HEK293T (cell line): Measurements from ENCODE around the gene FXYD6.

Source experiments
- CTCF ChIA-PET: fragments of 350-600 bp; formaldehyde crosslinking; extraction: SDS; loops from one replicate; lab custom pipeline; 2021; ENCODE audit warnings: antibody characterized with exemption, inconsistent platforms; lab: Yijun Ruan, JAX
- POLR2A ChIA-PET: fragments of 350-600 bp; formaldehyde crosslinking; extraction: SDS; loops from one replicate; lab custom pipeline; 2020; ENCODE audit warnings: antibody characterized with exemption, inconsistent platforms; lab: Yijun Ruan, JAX
- DNase-seq: peaks from one replicate; pipeline ENCODE4 v3.0.0; 2012; ENCODE audit warnings: mixed read lengths; ENCODE audit errors: extremely low spot score
- ARNT ChIP-seq: fragments of 450-650 bp; IDR thresholded peaks from 2 replicates; pipeline ENCODE4 v1.6.1; 2017; ENCODE audit warnings: mild to moderate bottlenecking
- BHLHE40 ChIP-seq: fragments of 450-650 bp; IDR thresholded peaks from 2 replicates; pipeline ENCODE4 v1.6.1; 2016; ENCODE audit warnings: mild to moderate bottlenecking, moderate library complexity, borderline replicate concordance
- CTBP1 ChIP-seq: fragments of 450-650 bp; IDR thresholded peaks from 2 replicates; pipeline ENCODE4 v1.6.1; 2016; ENCODE audit warnings: borderline replicate concordance
- ELF4 ChIP-seq: fragments of 450-650 bp; IDR thresholded peaks from 2 replicates; pipeline ENCODE4 v1.6.1; 2017; ENCODE audit warnings: antibody characterized with exemption
- FOXA1 ChIP-seq: fragments of 450-650 bp; IDR thresholded peaks from 2 replicates; pipeline ENCODE4 v1.6.1; 2016; ENCODE audit warnings: mild to moderate bottlenecking
- FOXK2 ChIP-seq: fragments of 450-650 bp; IDR thresholded peaks from 2 replicates; pipeline ENCODE4 v1.6.1; 2016; ENCODE audit warnings: mild to moderate bottlenecking
- FOXM1 ChIP-seq: fragments of 450-650 bp; IDR thresholded peaks from 2 replicates; pipeline ENCODE4 v1.6.1; 2017; ENCODE audit warnings: mild to moderate bottlenecking, borderline replicate concordance
- HDGF ChIP-seq: fragments of 450-650 bp; IDR thresholded peaks from 2 replicates; pipeline ENCODE4 v1.6.1; 2017; ENCODE audit warnings: antibody characterized with exemption, borderline replicate concordance
- L3MBTL2 ChIP-seq: fragments of 450-650 bp; conservative IDR thresholded peaks from 2 replicates; pipeline ENCODE4 v1.6.1; 2016; ENCODE audit warnings: mild to moderate bottlenecking
- LEF1 ChIP-seq: fragments of 450-650 bp; IDR thresholded peaks from 2 replicates; pipeline ENCODE4 v1.6.1; 2017; ENCODE audit warnings: mild to moderate bottlenecking, borderline replicate concordance
- NFRKB ChIP-seq: fragments of 450-650 bp; IDR thresholded peaks from 2 replicates; pipeline ENCODE4 v1.6.1; 2016; ENCODE audit warnings: mild to moderate bottlenecking, moderate library complexity
- SP1 ChIP-seq: fragments of 450-650 bp; IDR thresholded peaks from 2 replicates; pipeline ENCODE4 v1.6.1; 2017
- SUZ12 ChIP-seq: fragments of 450-650 bp; IDR thresholded peaks from 2 replicates; pipeline ENCODE4 v1.6.1; 2016; ENCODE audit warnings: mild to moderate bottlenecking
- TARDBP ChIP-seq: fragments of 450-650 bp; IDR thresholded peaks from 2 replicates; pipeline ENCODE4 v1.6.1; 2016
- ZNF384 ChIP-seq: fragments of 450-650 bp; IDR thresholded peaks from 2 replicates; pipeline ENCODE4 v1.6.1; 2016
- TF ChIP-seq, protein P1 (sequence below): fragments of 450-650 bp; IDR thresholded peaks from 2 replicates; pipeline ENCODE4 v1.6.1; 2016

The FXYD6 gene

DNA sequence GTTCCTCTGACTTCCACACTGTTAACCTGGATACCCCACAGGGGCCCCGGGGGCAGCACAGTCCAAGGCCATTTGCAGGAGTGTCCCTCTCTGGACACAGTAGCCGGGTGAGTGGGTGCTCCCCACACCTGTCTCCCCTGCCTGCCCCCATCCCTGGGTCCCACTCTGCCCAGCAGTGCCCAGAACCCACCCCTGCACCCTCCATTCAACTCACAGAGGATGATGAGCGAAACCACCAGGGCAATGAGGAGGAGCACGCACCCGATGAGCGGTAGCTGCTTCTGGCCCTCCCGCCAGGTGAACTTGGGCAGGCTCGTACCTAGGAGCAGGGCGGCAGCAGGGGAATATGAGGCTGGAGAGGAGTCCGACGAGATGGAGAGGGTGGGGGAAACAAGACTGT lies 40.5 kb upstream of the FXYD6 start:
- ChIA-PET POLR2A (no interaction called here), CTCF (no interaction called here)
- TF ChIP-seq NFRKB (no peak), FOXK2 (no peak), BHLHE40 (no peak), ZNF384 (no peak), ELF4 (no peak), FOXM1 (no peak)
- TF ChIP-seq, protein P1, sequence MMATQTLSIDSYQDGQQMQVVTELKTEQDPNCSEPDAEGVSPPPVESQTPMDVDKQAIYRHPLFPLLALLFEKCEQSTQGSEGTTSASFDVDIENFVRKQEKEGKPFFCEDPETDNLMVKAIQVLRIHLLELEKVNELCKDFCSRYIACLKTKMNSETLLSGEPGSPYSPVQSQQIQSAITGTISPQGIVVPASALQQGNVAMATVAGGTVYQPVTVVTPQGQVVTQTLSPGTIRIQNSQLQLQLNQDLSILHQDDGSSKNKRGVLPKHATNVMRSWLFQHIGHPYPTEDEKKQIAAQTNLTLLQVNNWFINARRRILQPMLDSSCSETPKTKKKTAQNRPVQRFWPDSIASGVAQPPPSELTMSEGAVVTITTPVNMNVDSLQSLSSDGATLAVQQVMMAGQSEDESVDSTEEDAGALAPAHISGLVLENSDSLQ, result no peak
- DNase-seq, result no peak

DNA sequence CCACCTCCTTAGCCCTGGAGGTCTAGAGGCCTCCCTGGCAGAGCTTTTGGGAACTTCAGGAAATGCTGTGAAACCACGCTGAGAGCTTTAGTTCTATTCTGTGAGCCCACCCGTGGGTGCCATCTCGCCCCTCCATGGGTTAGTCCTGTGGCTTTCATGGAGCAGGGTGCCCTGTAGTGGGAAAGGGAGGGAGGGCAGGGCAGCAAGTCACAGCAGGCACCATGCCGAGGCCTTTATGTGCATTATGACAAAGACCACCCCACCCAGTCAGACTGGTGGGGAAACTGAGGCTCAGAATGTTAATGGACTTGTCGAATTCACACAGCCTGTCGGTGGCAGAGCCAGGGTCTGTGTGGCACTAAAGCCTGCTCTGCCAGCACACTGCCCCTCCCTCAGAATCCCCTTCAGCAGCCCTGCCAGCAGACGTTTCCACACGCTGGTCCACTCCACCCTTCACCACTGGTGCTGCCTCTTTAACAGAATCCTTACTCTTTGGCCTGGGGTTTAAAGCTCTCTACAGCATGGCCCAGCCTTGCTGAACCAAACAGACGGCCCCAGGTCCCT lies 39.3 kb upstream of the FXYD6 start:
- ChIA-PET CTCF (no interaction called here), POLR2A (no interaction called here)
- TF ChIP-seq LEF1 (no peak), FOXK2 (no peak), TARDBP (no peak), NFRKB (no peak)
- TF ChIP-seq, protein P1, result no peak
- DNase-seq, result no peak

DNA sequence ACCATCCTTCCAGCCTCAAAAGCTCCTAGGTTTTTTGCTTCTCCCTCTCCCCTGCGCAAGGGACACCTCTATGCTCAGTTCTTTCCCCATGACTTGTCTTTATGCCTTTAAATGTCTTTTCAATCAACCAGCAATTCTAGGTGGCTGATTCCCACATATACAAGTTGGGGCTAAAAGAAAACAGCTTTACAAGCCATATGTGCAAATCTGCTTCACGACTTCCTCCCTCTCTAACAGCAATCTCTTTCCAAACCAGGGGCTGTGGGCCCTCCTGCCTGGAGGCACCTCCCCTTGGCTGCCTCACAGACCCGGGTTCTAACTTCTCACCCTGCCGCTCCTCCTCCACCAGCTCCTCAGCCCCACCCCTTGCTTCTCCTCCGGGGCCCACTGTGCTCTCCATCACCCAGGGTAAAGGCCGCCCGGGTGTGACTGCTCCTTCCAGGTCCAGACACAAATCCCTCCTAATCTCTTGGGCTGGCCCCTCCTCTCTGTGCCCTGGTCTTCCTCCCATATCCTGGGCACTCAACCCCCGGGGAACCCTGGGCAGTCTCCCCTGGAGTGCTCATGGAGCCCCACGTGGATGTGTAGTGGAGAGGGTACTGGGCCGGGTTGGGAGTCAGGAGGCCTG lies 38.6 kb upstream of the FXYD6 start:
- DNase-seq, result no peak
- TF ChIP-seq LEF1 (no peak), ZNF384 (no peak), ELF4 (no peak), HDGF (no peak), ARNT (no peak), FOXA1 (no peak), SP1 (no peak), NFRKB (no peak), CTBP1 (no peak), L3MBTL2 (no peak)
- TF ChIP-seq, protein P1, result no peak
- CTCF ChIA-PET, result no interaction called here
- POLR2A ChIA-PET, result no interaction called here

DNA sequence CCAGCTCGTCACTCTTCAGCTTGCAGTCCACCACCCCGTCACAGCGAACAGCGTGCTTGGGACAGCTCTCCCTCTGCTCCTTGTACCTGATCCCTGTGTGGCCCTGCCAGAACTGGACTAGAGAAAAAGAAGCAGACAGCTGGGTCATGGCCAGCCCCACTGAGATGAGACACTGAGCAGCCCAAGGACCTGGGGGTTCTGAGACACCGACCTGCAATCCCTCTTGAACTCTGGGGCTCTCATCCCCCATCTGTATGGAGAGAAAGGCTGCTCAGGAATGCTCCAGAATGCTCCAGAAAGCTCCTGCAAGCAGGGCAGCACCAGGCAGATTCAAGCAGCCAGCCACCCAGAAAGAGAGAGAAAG lies 37.9 kb upstream of the FXYD6 start:
- CTCF ChIA-PET, result no interaction called here
- POLR2A ChIA-PET, result no interaction called here
- DNase-seq, result no peak
- TF ChIP-seq TARDBP (no peak), NFRKB (no peak), ELF4 (no peak), FOXM1 (no peak), BHLHE40 (no peak), SUZ12 (no peak), SP1 (no peak)

DNA sequence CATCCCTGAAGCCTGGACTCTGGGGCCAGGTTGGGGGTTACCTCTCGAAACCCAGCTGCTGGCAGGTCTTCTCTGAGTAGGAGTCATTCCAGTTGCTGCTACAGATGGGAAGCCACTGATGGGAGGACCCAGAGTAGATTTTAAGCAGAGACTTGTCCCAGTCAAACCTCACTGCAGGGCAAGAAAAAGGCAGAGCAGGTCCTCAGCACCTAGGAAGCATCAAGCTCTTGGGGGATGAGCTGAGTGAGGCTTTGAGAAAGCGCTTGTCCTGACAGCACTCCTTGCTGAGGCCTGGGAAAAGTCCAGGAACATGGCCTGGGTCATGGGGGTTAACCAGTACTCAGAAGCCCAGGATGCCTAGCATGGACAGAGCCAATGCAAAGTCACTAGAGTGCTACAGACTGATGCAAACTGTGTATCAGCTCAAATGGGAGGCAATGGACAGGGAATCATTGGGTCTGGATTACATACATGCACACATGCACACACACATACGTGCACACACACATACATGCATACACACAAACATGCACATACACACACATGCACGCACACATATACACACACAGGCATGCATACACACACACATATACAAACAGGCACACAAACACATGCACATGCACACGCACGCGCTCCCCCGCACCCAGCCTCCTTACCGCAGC lies 37.4 kb upstream of the FXYD6 start:
- TF ChIP-seq SP1, result no peak
- CTCF ChIA-PET, result no interaction called here
- no peak for DNase-seq
- POLR2A ChIA-PET, result no interaction called here

DNA sequence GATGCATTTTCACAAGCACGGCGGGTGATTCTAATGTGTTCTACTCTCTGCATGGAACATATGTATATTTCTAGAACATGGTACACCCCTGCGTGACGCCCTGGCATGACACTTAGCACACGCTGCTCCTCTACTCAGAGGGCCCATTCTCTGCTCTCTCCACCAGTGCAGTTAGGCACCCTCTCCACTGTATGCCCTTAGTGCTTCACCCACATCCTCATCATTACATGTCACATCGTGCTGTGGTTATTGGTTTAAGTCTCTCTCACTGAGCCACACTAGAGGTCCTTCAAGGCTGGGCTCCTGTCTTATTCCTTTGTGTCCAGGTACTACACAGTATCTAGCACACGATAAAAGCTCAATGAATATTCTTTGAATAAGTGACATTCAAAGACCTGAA lies 36.0 kb upstream of the FXYD6 start:
- ChIA-PET POLR2A (no interaction called here), CTCF (no interaction called here)
- no peak for DNase-seq
- TF ChIP-seq NFRKB, result no peak
- no peak for TF ChIP-seq BHLHE40
- TF ChIP-seq, protein P1, result no peak
- TF ChIP-seq FOXA1, result no peak
- no peak for TF ChIP-seq FOXK2
- TF ChIP-seq SP1, result no peak
- no peak for TF ChIP-seq L3MBTL2

DNA sequence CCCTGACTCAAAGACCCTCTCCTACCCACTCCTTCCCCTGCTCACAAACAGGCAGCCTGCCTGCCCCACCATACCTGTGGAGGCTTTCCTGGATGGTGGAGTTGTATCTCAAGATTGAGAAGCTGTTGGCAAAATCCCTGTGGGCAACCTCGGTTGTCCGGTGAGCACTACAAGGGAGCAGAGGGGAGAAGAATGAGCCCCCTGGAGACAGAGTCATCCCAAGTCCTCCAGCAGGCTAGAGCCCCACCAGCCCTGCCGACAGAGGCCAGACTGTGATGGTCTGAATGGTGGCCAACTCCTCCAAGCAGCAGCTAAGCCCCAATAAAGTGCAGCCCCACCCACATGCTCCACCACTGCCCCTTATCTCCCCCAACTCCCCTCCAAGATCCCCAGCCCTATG lies 35.2 kb upstream of the FXYD6 start:
- POLR2A ChIA-PET, result no interaction called here
- CTCF ChIA-PET, result no interaction called here
- DNase-seq, result no peak
- TF ChIP-seq ARNT (no peak), TARDBP (no peak), FOXA1 (no peak), LEF1 (no peak), ZNF384 (no peak), SP1 (no peak), FOXM1 (no peak), BHLHE40 (no peak), CTBP1 (no peak), FOXK2 (no peak), L3MBTL2 (no peak), HDGF (no peak), ELF4 (no peak), SUZ12 (no peak), NFRKB (no peak)
- TF ChIP-seq, protein P1, result no peak
